Endothelial cell of umbilical vein (primary cell): Measurements from ENCODE around the gene CDC20. TPM values are rescaled to one million over a fixed set of nuclear protein-coding genes. Genes with fewer than 3 reads are reported as not detected.

Source experiments
- BruUV-seq: library from RNA; stranded (reverse); fragments of 400-500 nt; replicated peaks from 2 replicates; lab custom pipeline; 2021; lab: Mats Ljungman, UMichigan
- CTCF ChIA-PET: fragments of 300-600, 350-600 bp; sonication (Branson Sonifier 250); formaldehyde crosslinking; loops from one replicate; lab custom pipeline; 2021; ENCODE audit warnings: antibody characterized with exemption, inconsistent platforms; lab: Charles Lee
- POLR2A ChIA-PET: fragments of 300-600, 350-600 bp; sonication (Branson Sonifier 250); formaldehyde crosslinking; loops from one replicate; lab custom pipeline; 2021; ENCODE audit warnings: antibody characterized with exemption, inconsistent platforms; lab: Charles Lee
- DNase-seq: peaks from one replicate; pipeline ENCODE4 v3.0.0-alpha.2; 2011; ENCODE audit warnings: low read depth, low spot score
- FAIRE-seq: peaks from 2 replicates; lab custom pipeline; 2011; peaks lifted over from hg19 to GRCh38; lab: Jason Lieb, UNC
- H2AFZ ChIP-seq: 2 replicates; pipeline ENCODE4 v1.6.0; 2012; ENCODE audit warnings: low read depth, low read length, control low read depth, inconsistent platforms
- H3K27ac ChIP-seq: 2 replicates; pipeline ENCODE4 v1.5.1; 2011; ENCODE audit warnings: low read depth, mild to moderate bottlenecking, control low read depth, low read length, moderate library complexity; ENCODE audit not compliant: insufficient read depth
- H3K27me3 ChIP-seq, 2 experiments: 2 replicates each; pipeline versions ENCODE4 v1.6.0 to v1.6.1; 2011; ENCODE audit warnings: low read length in 2 of 2, mixed read lengths in 1 of 2; ENCODE audit not compliant: control insufficient read depth in 2 of 2, insufficient read depth in 2 of 2
- H3K36me3 ChIP-seq, 2 experiments: 2 replicates in 1 of 2; 3 replicates in 1 of 2; pipeline ENCODE4 v1.5.1; 2011; ENCODE audit warnings: low read length in 2 of 2, mild to moderate bottlenecking in 1 of 2, moderate library complexity in 1 of 2; ENCODE audit not compliant: control insufficient read depth in 2 of 2, insufficient read depth in 2 of 2; ENCODE audit errors: extremely low read depth in 1 of 2
- H3K4me1 ChIP-seq: 3 replicates; pipeline ENCODE4 v1.5.1; 2011; ENCODE audit warnings: mild to moderate bottlenecking, low read length; ENCODE audit not compliant: control insufficient read depth, insufficient read depth; ENCODE audit errors: extremely low read depth
- H3K4me2 ChIP-seq: 2 replicates; pipeline ENCODE4 v1.6.1; 2011; ENCODE audit warnings: low read length, control low read depth, mixed read lengths; ENCODE audit not compliant: insufficient read depth
- H3K4me3 ChIP-seq, 3 experiments: fragments of 200-600 bp in 1 of 3; sonication (generic), shearing (Covaris generic) in 1 of 3; replicated peaks in 1 of 3; 2 replicates each; pipeline ENCODE4 v1.5.1; 2011 to 2016; ENCODE audit warnings: control low read depth in 3 of 3, low read length in 3 of 3, mild to moderate bottlenecking in 2 of 3, inconsistent platforms in 1 of 3, low read depth in 1 of 3, moderate library complexity in 1 of 3; ENCODE audit not compliant: insufficient read depth in 1 of 3
- H3K79me2 ChIP-seq: 2 replicates; pipeline ENCODE4 v1.6.0; 2012; ENCODE audit warnings: low read length, inconsistent platforms; ENCODE audit not compliant: control insufficient read depth, insufficient read depth
- H3K9ac ChIP-seq: replicated peaks from 2 replicates; pipeline ENCODE3; 2011; ENCODE audit warnings: low read length, control low read depth; ENCODE audit not compliant: insufficient read depth; ENCODE audit errors: extremely low read depth
- H3K9me1 ChIP-seq: replicated peaks from 3 replicates; pipeline ENCODE4 v1.6.0; 2011; ENCODE audit warnings: mild to moderate bottlenecking, low read length; ENCODE audit not compliant: control insufficient read depth, insufficient read depth; ENCODE audit errors: extremely low read depth
- H3K9me3 ChIP-seq: replicated peaks from 2 replicates; pipeline ENCODE4 v1.5.1; 2012; ENCODE audit warnings: low read length, inconsistent platforms; ENCODE audit not compliant: control insufficient read depth, insufficient read depth
- H4K20me1 ChIP-seq: replicated peaks from 2 replicates; pipeline ENCODE3; 2011; ENCODE audit warnings: mild to moderate bottlenecking, low read length; ENCODE audit not compliant: control insufficient read depth, insufficient read depth; ENCODE audit errors: extremely low read depth
- EZH2 ChIP-seq: IDR thresholded peaks from 2 replicates; pipeline ENCODE4 v1.6.1; 2012; ENCODE audit warnings: borderline replicate concordance, low read depth, mild to moderate bottlenecking, moderate library complexity, low read length, inconsistent platforms; ENCODE audit not compliant: severe bottlenecking
- FOS ChIP-seq: IDR thresholded peaks from 2 replicates; pipeline ENCODE4 v1.6.1; 2011; ENCODE audit warnings: mild to moderate bottlenecking, low read length, moderate library complexity, borderline replicate concordance; ENCODE audit not compliant: insufficient read depth
- GATA2 ChIP-seq: IDR thresholded peaks from 2 replicates; pipeline ENCODE4 v1.7.0; 2011; ENCODE audit warnings: low read depth, mild to moderate bottlenecking, moderate library complexity, mixed read lengths, low read length; ENCODE audit not compliant: insufficient read length, insufficient read depth
- JUN ChIP-seq: IDR thresholded peaks from 2 replicates; pipeline ENCODE4 v1.6.1; 2011; ENCODE audit warnings: borderline replicate concordance, low read depth; ENCODE audit not compliant: insufficient read length, insufficient read depth
- MYC ChIP-seq: IDR thresholded peaks from one replicate; pipeline ENCODE4 v1.6.1; 2011; ENCODE audit warnings: mild to moderate bottlenecking, low read depth, low read length
- POLR2A ChIP-seq: IDR thresholded peaks from 2 replicates; pipeline ENCODE4 v1.6.1; 2012; ENCODE audit warnings: low read depth, mild to moderate bottlenecking, control low read depth, low read length
- POLR2AphosphoS5 ChIP-seq: IDR thresholded peaks from 2 replicates; pipeline ENCODE4 v1.6.1; 2012; ENCODE audit warnings: low read depth, mild to moderate bottlenecking, control low read depth, low read length, moderate library complexity; ENCODE audit not compliant: insufficient read depth
- dilution Hi-C: fragments of 300-500 bp; cut with MboI; formaldehyde crosslinking; loops from one replicate; pipeline ENCODE4 v1.15.0; 2019; ENCODE audit warnings: low sequenced_read_pairs; ENCODE audit not compliant: extremely low pct_ligation_motif_present
- intact Hi-C: fragments of 100-400 bp; cut with micrococcal nuclease; formaldehyde crosslinking; loops from one replicate; pipeline ENCODE4 v1.10.0; 2022
- polyA plus RNA-seq, 4 experiments: library from polyadenylated mRNA; depleted of rRNA in 3 of 4; stranded (reverse) in 3 of 4; unstranded in 1 of 4; fragments of >200 nt; gene quantifications; 2 replicates each; pipeline versions ENCODE4 v1.2.1 to v1.2.3, GENCODE V29; 2011 to 2012; ENCODE audit warnings: missing spikeins in 1 of 4
- total RNA-seq: library from RNA; stranded (reverse); gene quantifications from 2 replicates; pipeline ENCODE4 v1.2.3, GENCODE V29; 2021
- TF ChIP-seq, protein P1 (sequence below), 2 donors: IDR thresholded peaks; 1 replicate in 1 of 2; 2 replicates in 1 of 2; pipeline ENCODE4 v1.5.1; 2011; ENCODE audit warnings: low read length in 2 of 2, mild to moderate bottlenecking in 2 of 2, moderate library complexity in 2 of 2, control low read depth in 1 of 2, inconsistent platforms in 1 of 2, low read depth in 1 of 2; ENCODE audit not compliant: insufficient read depth in 1 of 2; ENCODE audit errors: extremely low read depth in 1 of 2
- TF ChIP-seq, protein P2 (sequence below): IDR thresholded peaks from 2 replicates; pipeline ENCODE4 v1.6.1; 2011; ENCODE audit not compliant: insufficient read depth, insufficient read length

The CDC20 gene
- total and polyA plus RNA-seq, 2 donors (not counting 3 experiments of a cell fraction or from before 2014, with no cell fraction given) = 129 to 170 TPM

DNA sequence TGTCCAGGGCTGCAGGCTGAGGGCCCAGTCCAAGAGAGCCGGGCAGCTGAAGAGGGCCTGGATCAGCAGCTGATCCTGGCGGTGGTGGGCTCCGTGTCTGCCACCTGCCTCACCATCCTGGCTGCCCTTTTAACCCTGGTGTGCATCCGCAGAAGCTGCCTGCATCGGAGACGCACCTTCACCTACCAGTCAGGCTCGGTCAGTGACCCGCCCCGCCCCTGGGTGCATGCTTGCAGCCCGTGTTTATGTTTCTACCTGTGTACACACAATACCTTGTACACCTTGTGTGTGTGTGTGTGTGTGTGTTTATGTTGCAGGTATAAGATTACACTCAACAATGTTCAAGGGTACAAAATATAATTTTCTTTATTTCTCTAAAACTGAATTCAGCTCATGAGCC, 45.0 kb upstream of the CDC20 start:
- no TSS peak for BruUV-seq
- Histone ChIP-seq H3K27me3 (no peaks in the 10 kb centered on the region), H3K9ac (no peak overlapping the region), H2AFZ (no peak overlapping the region), H3K9me1 (no peaks in the 10 kb centered on the region), H3K9me3 (no peaks in the 10 kb centered on the region), H3K4me3 (no peak overlapping the region), H4K20me1 (no peaks in the 10 kb centered on the region), H3K4me2 (no peak overlapping the region), H3K27ac (no peak overlapping the region), H3K4me1 (no peaks in the 10 kb centered on the region), H3K79me2 (peaks cover 2% of the 10 kb centered on the region), H3K36me3 (peaks cover 51 to 89% of the 10 kb centered on the region in 2 experiments)
- ChIA-PET CTCF (interaction anchor here (0.9 to 2.8 kb wide), 3 partner anchors 75 to 101 kb away, joined by 3 to 9 read pairs (median 5); no protein-coding TSS in a partner anchor), POLR2A (no interaction called here)
- DNase-seq (no peak), FAIRE-seq (no peak)
- dilution Hi-C loops = no loop called here
- intact Hi-C loops = no loop called here
- TF ChIP-seq, protein P1, sequence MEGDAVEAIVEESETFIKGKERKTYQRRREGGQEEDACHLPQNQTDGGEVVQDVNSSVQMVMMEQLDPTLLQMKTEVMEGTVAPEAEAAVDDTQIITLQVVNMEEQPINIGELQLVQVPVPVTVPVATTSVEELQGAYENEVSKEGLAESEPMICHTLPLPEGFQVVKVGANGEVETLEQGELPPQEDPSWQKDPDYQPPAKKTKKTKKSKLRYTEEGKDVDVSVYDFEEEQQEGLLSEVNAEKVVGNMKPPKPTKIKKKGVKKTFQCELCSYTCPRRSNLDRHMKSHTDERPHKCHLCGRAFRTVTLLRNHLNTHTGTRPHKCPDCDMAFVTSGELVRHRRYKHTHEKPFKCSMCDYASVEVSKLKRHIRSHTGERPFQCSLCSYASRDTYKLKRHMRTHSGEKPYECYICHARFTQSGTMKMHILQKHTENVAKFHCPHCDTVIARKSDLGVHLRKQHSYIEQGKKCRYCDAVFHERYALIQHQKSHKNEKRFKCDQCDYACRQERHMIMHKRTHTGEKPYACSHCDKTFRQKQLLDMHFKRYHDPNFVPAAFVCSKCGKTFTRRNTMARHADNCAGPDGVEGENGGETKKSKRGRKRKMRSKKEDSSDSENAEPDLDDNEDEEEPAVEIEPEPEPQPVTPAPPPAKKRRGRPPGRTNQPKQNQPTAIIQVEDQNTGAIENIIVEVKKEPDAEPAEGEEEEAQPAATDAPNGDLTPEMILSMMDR (IDR thresholded peaks at IDR 0.05; ENCODE audit: extremely low read depth in 1 of 2, insufficient read depth in 1 of 2, low read depth in 1 of 2, low read length in 2 of 2) = no peak
- TF ChIP-seq FOS = no peak
- TF ChIP-seq POLR2AphosphoS5 = no peak
- TF ChIP-seq GATA2 = no peak
- TF ChIP-seq POLR2A = no peak
- TF ChIP-seq JUN = no peak
- TF ChIP-seq MYC = no peak
- TF ChIP-seq, protein P2, sequence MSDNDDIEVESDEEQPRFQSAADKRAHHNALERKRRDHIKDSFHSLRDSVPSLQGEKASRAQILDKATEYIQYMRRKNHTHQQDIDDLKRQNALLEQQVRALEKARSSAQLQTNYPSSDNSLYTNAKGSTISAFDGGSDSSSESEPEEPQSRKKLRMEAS = no peak
- no peak for TF ChIP-seq EZH2
